K562 (cell line): Measurements from ENCODE around the gene AKR1A1. TPM values are rescaled to one million over a fixed set of nuclear protein-coding genes. Genes with fewer than 3 reads are reported as not detected.

Experiments used
- BCOR ChIP-seq: fragments of 450-650 bp; IDR thresholded peaks from 2 replicates; pipeline ENCODE4 v1.6.1; 2016
- CCAR2 ChIP-seq: fragments of 200-400 bp; formaldehyde crosslinking; IDR thresholded peaks from 2 replicates; pipeline ENCODE4 v1.6.1; 2017; ENCODE audit warnings: mild to moderate bottlenecking, low read depth, low read length
- ESRRA ChIP-seq: fragments of 450-650 bp; IDR thresholded peaks from 2 replicates; pipeline ENCODE4 v1.6.1; 2014; ENCODE audit warnings: low read depth, mild to moderate bottlenecking, moderate library complexity, borderline replicate concordance
- JUND ChIP-seq, 2 experiments: IDR thresholded peaks; 2 replicates in 1 of 2; 3 replicates in 1 of 2; pipeline ENCODE4 v1.6.1; 2011; ENCODE audit warnings: borderline replicate concordance in 2 of 2, low read depth in 2 of 2, low read length in 2 of 2, improper control_type of control experiment in 1 of 2, missing biosample characterization in 1 of 2, missing genetic modification characterization in 1 of 2, missing genetic modification reagents in 1 of 2
- PBX2 ChIP-seq, 2 experiments: IDR thresholded peaks in 1 of 2; conservative IDR thresholded peaks in 1 of 2; 2 replicates each; pipeline ENCODE4 v1.6.1; 2016; ENCODE audit warnings: low read depth in 2 of 2, mild to moderate bottlenecking in 1 of 2, missing compliant biosample characterization in 1 of 2, missing genetic modification characterization in 1 of 2, moderate library complexity in 1 of 2
- RFX1 ChIP-seq: fragments of 450-650 bp; IDR thresholded peaks from 2 replicates; pipeline ENCODE4 v1.6.1; 2016; ENCODE audit warnings: mild to moderate bottlenecking, moderate library complexity
- ZNF324 ChIP-seq: fragments of 250-450 bp; sonication (Bioruptor Pico); IDR thresholded peaks from 2 replicates; pipeline ENCODE4 v1.4.0; 2020; ENCODE audit warnings: mild to moderate bottlenecking
- ZNF431 ChIP-seq: sonication (generic); formaldehyde crosslinking; IDR thresholded peaks from 2 replicates; pipeline ENCODE4 v1.8.0; 2022; ENCODE audit warnings: mild to moderate bottlenecking, missing genetic modification reagents
- polyA plus RNA-seq, 8 experiments: library from polyadenylated mRNA; depleted of rRNA in 4 of 8; stranded (reverse) in 5 of 8; unstranded in 3 of 8; fragments of >200 nt; fragmentation: Nextera tagmentation in 2 of 8; fragmentation: Illumina TruSeq in 1 of 8; extraction: Ambion mirVana in 2 of 8; extraction: Trizol in 1 of 8; gene quantifications; 2 replicates each; pipeline versions ENCODE4 v1.2.1 to v1.2.3, GENCODE V29; 2011 to 2014; ENCODE audit warnings: inconsistent platforms in 1 of 8, missing spikeins in 1 of 8
- total RNA-seq, 7 experiments: library from RNA; depleted of rRNA in 6 of 7; stranded (reverse); fragments of >200 nt in 6 of 7; fragmentation: Illumina TruSeq in 2 of 7; extraction: Trizol in 2 of 7; gene quantifications; 2 replicates each; pipeline versions ENCODE4 v1.2.1 to v1.2.3, GENCODE V29; 2011 to 2021; ENCODE audit warnings: low replicate concordance in 1 of 7

AKR1A1 gene
- total and polyA plus RNA-seq, 9 of the 15 experiments (the other 6 are each of a cell fraction or from before 2014, with no cell fraction given) = 68.6 to 211 (median 132) TPM

- no peak for TF ChIP-seq PBX2 (CRISPR knock-in tag; IDR thresholded peaks at IDR 0.05; ENCODE audit: low read depth)
- TF ChIP-seq PBX2 (tag; conservative IDR thresholded peaks at IDR 0.05; ENCODE audit: low read depth) = peak; percentile 84
- no peak for TF ChIP-seq ZNF431 (CRISPR knock-in tag)
- no peak for TF ChIP-seq CCAR2
- no peak for TF ChIP-seq RFX1
- 0 out of 2 replicates have a peak, but pooled peaks have one; percentile 41 for TF ChIP-seq JUND (IDR thresholded peaks at IDR 0.05; ENCODE audit: borderline replicate concordance, low read depth, low read length)
- TF ChIP-seq JUND (tag; IDR thresholded peaks at IDR 0.05; ENCODE audit: borderline replicate concordance, low read depth, low read length) = no peak; the same call in 2 of the 3 replicates
- TF ChIP-seq ESRRA = peak; percentile 51; the same call in 1 of the 2 replicates
- no peak for TF ChIP-seq BCOR
- TF ChIP-seq ZNF324 (CRISPR knock-in tag) = no peak
Observed at GRCh38 chr1:45535988-45536766, 14.4 kb upstream of the AKR1A1 start (continued).
